Parathyroid adenoma (tissue), 2 donors: Measurements from ENCODE around the gene PDE6H.

Source experiments
- H2AFZ ChIP-seq: fragments of 300-600 bp; sonication (generic); one replicate; pipeline ENCODE4 v1.7.0; 2017; ENCODE audit warnings: antibody characterized with exemption, mild to moderate bottlenecking
- H3K27ac ChIP-seq: fragments of 300-600 bp; sonication (generic); one replicate; pipeline ENCODE4 v1.7.0; 2017
- H3K27me3 ChIP-seq: fragments of 300-600 bp; sonication (generic); one replicate; pipeline ENCODE4 v1.7.0; 2017; ENCODE audit warnings: low read length; ENCODE audit not compliant: control insufficient read depth, insufficient read depth
- H3K36me3 ChIP-seq: fragments of 300-600 bp; sonication (generic); one replicate; pipeline ENCODE4 v1.7.0; 2017; ENCODE audit warnings: low read length; ENCODE audit not compliant: control insufficient read depth, insufficient read depth
- H3K4me1 ChIP-seq: fragments of 300-600 bp; sonication (generic); one replicate; pipeline ENCODE4 v1.7.0; 2017; ENCODE audit warnings: control low read depth
- H3K4me2 ChIP-seq: fragments of 300-600 bp; sonication (generic); one replicate; pipeline ENCODE4 v1.7.0; 2017; ENCODE audit warnings: low read length
- H3K4me3 ChIP-seq: fragments of 300-600 bp; sonication (generic); one replicate; pipeline ENCODE4 v1.7.0; 2017; ENCODE audit warnings: low read depth, low read length
- H3K79me2 ChIP-seq: fragments of 300-600 bp; sonication (generic); one replicate; pipeline ENCODE4 v1.7.0; 2017; ENCODE audit warnings: control low read depth
- H3K9ac ChIP-seq: fragments of 300-600 bp; sonication (generic); one replicate; pipeline ENCODE4 v1.7.0; 2017; ENCODE audit warnings: mild to moderate bottlenecking
- H3K9me3 ChIP-seq: fragments of 300-600 bp; sonication (generic); one replicate; pipeline ENCODE4 v1.7.0; 2017; ENCODE audit warnings: low read length; ENCODE audit not compliant: control insufficient read depth
- CTCF ChIP-seq: fragments of 300-600 bp; sonication (generic); IDR thresholded peaks from one replicate; pipeline ENCODE4 v1.7.0; 2017; ENCODE audit warnings: antibody characterized with exemption, mild to moderate bottlenecking
- donor health status: primary hyperparathyroidism.

Gene PDE6H

GRCh38 chr12:14997998-14998397 lies 25.2 kb downstream of the PDE6H start:
- Histone ChIP-seq H3K79me2 (no peaks in the 10 kb centered on the region), H2AFZ (no peak overlapping the region), H3K4me3 (no peak overlapping the region), H3K9me3 (no peaks in the 10 kb centered on the region), H3K4me1 (no peaks in the 10 kb centered on the region), H3K4me2 (no peak overlapping the region), H3K27ac (no peak overlapping the region), H3K36me3 (no peaks in the 10 kb centered on the region), H3K27me3 (no peaks in the 10 kb centered on the region), H3K9ac (no peak overlapping the region)
- no peak for TF ChIP-seq CTCF

GRCh38 chr12:14999021-14999694 lies 26.3 kb downstream of the PDE6H start:
- no peaks in the 10 kb centered on the region for H3K9me3 ChIP-seq
- no peak overlapping the region for H3K9ac ChIP-seq
- H3K4me1 ChIP-seq, result no peaks in the 10 kb centered on the region
- H3K4me2 ChIP-seq, result no peak overlapping the region
- H3K27ac ChIP-seq, result no peak overlapping the region
- no peak for TF ChIP-seq CTCF
- H3K4me3 ChIP-seq, result no peak overlapping the region
- no peak overlapping the region for H2AFZ ChIP-seq
- H3K79me2 ChIP-seq, result no peaks in the 10 kb centered on the region
- H3K27me3 ChIP-seq, result no peaks in the 10 kb centered on the region
- no peaks in the 10 kb centered on the region for H3K36me3 ChIP-seq

- no peak overlapping the region for H2AFZ ChIP-seq
- no peak for TF ChIP-seq CTCF
- H3K79me2 ChIP-seq, result no peaks in the 10 kb centered on the region
- no peaks in the 10 kb centered on the region for H3K4me1 ChIP-seq
- no peak overlapping the region for H3K4me3 ChIP-seq
- no peak overlapping the region for H3K27ac ChIP-seq
- H3K9me3 ChIP-seq, result no peaks in the 10 kb centered on the region
- H3K27me3 ChIP-seq, result no peaks in the 10 kb centered on the region
- H3K36me3 ChIP-seq, result no peaks in the 10 kb centered on the region
- H3K4me2 ChIP-seq, result no peak overlapping the region
- H3K9ac ChIP-seq, result no peak overlapping the region
Measured at GRCh38 chr12:14999695-15000365, 27.0 kb downstream of the PDE6H start.

- Histone ChIP-seq H2AFZ (no peak overlapping the region), H3K36me3 (no peaks in the 10 kb centered on the region), H3K4me2 (no peak overlapping the region), H3K9ac (no peak overlapping the region), H3K4me1 (no peaks in the 10 kb centered on the region), H3K79me2 (no peaks in the 10 kb centered on the region), H3K27me3 (no peaks in the 10 kb centered on the region), H3K27ac (no peak overlapping the region), H3K9me3 (no peaks in the 10 kb centered on the region), H3K4me3 (no peak overlapping the region)
- no peak for TF ChIP-seq CTCF
Measured at GRCh38 chr12:15000575-15000974, 27.7 kb downstream of the PDE6H start.
